NOMO-1 treated with dmso at 0.1 percent for 144 hours (cell line): ENCODE data around the gene GUCA2A.

Source experiments
- DNase-seq: peaks from one replicate; lab custom pipeline; 2025; ENCODE audit not compliant: unreplicated experiment; lab: John Stamatoyannopoulos, UW

The GUCA2A gene

DNA sequence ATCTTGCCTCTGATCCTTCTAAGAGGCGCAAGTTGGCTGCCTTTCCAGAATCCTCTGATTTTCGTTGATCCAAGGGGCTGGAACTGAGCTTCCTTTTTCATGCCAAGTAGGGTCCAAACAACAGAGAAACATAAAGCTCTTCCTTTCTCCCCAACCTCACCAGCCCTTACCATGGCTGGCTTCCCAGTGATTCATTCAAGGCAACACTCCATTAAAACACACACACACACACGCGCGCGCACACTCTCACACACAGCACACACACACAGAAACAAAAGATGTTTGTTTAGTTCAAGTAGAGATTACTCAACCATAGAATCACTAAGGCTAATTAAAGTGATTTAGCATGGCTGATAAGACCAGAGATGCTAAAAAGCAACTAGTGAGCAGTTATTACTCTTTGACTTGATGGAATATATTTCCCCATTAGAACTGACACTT is 13.0 kb upstream of the GUCA2A start:
- DNase-seq = no peak

DNA sequence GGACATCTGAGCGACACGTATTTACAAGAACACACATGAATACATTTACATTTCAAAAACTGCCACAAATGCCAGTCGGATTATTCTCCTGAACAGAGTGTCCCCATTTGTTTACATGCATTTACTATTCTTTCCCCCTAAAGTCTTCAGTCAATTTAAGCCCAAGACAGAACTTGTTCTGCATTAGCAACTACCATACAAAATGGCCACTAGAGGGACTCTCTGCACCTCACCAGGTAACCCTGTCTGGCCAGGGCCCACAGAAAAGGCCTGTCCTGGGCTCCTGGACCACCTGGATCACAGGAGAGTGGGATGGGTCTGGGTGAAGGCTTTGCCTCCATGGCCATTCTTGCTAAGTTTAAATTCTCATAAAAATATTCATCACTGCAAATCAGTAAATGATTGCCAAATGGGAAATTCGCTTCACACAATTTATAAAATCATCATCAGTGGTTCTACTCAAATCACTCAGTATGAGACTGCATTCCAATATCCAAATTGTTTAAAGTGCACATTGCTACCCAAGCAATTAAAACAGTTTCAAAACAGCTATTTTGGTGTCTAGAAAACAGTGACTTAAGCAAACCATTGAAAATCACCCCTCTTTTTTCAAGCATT is 12.5 kb upstream of the GUCA2A start:
- DNase-seq = no peak

DNA sequence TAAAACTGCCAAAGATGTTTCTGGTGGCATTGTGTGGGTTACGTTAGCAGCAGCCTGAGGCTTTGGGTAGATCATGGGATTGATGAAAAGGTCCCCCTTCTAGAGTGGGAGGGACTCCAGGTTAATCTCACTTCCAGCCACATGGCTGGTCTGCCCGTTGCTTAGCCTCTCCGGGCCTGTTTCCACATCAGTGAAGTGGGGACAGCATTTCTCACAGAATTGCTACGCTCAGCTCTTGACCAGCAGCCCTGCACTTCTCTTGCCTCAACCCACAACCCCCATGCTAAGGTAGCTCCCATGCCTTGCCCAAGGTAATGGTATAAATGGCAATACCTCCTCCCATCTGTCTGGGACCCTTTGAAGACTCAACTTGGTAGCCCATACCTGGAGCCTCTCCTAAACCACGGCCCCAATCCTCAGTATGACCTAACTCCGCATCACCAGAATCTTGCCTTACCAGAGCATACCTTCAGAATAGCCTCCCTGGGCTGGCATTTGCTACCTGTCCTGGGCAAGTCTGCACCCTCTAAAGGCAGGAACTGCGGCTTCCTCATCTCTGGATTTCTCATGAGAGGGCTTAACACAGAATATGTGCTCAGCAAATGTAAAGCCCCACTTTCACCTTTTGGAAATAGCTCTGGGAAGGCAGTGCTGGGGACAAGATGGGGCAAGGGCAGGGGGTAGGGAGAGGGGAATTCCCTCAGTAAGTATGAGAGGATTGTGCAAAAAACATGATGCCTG is 10.9 kb upstream of the GUCA2A start:
- no peak for DNase-seq

DNA sequence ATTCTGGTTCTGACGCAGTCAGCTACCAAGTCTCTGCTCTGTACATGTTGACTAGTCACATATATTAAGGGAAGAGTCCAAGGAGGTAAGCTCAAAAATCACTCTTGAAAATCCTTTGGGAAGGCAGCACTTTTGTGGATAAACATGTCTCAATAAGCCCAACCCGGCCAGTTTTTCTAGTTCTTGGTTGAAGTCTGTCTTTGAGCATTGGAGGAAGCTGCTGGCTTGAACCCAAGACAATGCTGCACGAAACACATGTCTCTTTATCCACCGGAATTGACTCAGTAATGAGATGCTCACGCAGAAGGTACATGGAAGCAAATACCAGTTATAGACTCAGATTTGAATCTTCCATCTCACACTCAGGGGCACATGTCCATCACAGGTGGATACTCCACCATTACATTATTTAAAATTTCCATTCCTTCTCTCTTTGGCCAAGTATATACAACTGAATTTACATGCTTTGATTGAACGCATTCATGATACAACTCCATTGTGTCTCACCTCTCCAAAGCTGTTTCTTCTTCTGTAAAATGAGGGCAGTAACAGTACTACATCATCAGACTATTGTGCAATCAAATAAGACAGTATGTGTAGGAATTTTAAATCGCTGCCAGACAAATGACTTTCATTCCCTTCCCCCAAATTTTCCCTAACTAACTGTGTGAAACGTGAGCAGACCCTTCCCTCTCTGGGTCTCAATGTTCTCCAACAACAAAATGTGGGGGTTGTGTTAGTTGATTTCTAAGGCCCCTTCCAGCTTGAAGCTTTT is 9.6 kb upstream of the GUCA2A start:
- DNase-seq = no peak

DNA sequence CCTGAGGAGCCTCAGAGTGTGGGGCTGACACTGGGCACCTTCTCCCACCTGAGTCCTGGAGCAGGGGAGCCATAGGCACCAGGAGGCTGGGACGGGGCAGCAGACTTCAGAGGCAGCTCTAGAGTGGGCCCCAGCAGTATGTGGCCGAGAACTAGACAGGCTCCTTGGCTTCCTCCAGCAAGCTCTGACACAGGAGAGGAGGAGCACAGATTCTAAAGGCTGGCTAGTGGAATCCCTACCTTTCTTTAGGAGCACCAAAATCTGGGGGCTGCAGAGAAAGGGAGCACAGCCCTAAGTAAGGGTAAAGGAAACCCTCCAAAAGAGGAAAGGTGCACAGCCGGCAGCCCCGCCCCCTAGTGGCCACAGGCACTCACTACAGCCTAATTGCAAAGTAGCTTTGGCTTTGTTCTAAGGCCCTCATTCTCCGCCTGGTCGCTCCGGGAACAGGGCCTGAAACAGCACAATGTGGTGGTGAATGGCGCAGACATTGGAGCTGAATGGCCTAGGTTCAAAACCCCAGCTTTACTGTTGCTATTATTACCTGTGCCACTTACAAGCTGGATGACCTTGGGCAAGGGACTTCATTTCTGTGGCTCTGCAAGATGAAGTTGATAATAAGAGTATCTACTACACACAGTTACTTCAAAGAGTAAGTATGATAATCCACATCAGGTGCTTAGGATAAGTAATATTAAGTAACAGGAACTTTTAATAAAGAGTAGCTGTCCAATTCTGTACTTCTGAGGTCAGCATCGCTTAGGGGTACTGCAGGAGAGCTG is 8.8 kb upstream of the GUCA2A start:
- DNase-seq = peak; percentile 33

DNA sequence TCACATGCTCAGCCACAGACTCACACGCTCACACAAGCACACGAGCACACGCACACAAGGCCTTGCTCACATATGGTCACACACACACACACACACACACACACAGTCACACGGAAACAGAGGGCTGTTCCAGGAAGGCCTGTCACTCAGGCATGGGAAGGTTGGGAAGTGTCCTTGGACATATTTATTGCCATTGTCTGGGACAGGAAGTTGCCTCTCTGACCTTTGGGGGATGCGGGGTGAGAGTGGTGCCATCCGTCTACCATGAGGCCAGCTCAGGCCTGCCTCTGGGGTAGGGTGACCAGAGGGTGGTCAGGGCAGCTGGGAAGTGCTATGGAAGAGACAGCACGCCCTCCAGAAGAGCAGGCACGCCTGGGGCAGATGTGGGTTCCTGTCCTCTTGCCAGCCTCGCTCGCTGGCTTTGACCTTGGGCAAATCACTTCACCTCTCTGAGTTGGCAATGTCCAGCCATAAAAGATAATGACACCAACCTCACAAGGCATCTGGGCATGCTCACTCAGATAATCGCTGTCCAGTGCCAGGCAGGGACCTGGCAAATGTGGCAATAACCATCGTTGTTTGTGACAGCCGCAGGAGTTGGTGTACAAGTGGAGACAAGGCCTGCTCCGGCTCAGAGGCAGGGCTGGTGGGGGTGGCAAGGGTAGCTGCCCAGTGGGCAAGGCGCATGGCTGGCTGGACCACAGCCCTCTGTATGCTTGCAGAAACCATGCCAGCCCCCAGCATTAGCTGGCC is 8.0 kb upstream of the GUCA2A start:
- DNase-seq = no peak

DNA sequence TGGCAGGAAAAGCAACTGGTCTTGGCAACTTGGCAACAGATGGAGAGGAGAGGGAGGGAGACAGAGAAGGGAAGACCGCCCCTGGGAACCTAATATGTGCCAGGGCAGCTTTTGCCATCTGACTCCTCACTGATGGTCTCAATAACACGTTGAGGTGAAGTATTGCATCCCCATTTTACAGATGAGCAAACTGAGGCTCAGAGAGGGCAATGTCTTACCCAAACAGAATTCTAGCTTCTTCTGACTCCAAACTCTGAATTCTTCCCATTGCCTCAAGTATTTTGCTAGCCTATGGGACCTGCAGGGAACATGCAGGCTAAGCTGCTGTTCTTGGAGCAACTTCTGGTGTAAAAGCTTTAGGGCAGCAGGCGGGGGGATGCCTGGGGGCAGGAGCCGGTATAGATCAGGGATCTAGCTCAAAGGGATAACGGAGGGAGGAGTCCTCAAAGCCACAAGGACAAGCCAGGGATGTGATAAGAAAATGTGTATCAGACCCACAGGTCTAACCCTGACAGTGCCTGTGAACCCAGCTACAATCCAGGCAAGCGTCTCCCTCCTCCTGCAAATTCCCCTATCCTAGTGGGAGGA is 7.2 kb upstream of the GUCA2A start:
- DNase-seq = no peak

DNA sequence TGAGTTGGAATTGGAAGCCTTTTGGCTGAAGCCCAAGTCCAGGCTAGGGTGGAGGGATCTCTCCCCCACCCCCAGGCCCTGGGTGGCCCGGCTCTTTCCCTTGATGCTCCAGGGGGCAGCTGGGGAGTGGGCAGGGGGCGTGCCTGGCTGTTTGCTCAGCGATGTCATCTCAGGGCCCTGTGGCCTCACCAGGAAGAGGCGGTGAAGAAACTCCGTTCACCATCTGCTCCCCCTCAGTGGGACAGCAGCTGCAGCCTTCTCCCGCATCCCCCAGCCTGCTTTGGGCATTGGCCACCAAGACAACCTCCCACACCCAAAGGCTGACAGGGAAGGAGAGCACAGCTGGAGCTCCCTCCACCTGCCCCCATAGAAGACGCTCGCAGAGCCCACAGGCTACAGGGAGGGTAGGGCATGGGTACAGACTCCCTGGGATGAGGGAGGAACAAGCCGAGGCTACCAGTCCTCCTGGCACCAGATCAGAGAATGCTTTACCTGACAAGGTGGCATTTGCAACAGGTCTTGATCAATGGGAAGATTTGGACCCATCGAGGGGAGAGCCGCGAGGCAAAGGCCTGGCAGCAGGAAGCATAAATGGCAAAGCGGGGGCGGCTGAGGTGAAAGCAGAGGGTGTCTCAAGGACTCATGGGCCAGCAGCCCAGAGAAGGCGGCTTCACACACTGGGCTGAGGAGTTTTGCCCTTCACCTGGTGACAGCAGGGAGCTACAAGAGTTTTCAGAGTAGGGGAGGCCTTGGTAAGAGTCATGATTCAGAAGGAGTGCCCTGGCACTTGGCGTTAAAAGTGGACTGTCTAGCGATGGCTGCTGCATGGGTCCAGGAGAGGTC is 6.5 kb upstream of the GUCA2A start:
- DNase-seq = no peak

DNA sequence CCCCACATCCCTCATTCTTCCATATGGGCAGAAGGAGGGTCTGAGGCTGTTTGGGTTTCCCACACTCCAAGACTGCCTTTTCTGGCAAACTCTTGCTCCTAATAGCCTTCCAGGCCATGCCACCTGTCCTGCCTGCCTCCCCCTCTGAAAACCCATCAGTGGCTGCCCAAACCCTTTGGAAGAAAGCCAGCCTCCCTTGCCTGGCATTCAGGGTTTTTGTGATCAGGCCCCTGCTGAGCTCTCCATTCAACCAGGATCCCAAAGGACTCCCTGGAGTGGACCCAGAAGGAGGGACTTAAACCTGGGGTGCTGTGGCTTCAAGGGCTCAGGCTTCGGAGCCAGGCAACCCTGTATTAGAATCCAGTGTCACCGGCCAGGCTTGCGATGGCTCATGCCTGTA is 4.2 kb upstream of the GUCA2A start:
- no peak for DNase-seq

DNA sequence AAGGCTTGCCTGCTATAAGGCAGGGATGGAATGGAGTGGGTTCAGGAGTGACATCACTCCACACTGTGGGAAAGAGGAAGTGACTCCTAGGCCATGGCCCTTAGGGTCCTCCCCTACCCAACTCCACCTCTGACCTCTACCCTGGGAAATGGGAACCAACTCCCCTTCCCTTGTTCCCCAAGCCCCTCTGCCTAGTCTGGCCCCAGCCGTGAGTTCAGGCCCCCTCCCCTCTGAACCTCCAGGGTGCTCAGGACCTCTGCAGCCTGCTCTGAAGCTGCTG is 3.8 kb upstream of the GUCA2A start:
- no peak for DNase-seq

DNA sequence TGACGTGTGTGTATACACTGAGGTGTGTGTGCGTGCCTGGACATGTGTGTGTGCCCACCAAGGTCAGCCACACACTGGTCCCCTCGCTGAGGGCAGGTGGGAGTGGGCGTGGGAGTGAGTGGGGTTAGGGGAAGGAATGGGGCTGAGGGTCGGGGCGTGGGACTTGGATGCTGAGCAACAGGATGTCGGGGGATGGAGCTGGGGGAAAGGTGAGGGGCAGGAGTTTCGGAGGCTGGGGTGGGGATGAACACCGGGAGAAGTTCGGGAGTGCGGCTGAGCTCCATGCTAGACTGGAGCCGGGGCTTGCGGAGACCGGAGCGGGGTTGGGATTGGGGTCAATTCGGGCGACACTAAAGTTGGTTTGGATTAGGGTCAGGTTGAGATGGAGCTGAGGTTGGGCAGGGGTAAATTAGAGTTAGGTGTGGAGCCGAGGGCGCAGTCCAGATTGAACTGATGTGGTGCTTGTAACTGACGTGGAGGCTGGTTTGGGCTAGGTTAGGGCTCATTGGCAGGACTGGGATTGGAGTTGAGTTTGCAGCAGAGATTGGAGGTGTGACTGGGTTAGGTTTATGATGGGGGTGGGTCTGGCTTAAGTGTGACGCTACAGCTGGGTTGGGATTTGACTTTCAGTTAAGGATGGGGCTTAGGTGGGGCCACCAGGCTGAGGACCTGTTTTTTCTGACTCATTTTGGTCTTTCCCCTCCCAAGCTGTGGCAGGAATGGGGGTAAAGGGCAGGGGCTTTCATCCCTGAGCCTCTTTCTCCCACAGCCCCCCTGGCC is 3.3 kb upstream of the GUCA2A start:
- DNase-seq = no peak

DNA sequence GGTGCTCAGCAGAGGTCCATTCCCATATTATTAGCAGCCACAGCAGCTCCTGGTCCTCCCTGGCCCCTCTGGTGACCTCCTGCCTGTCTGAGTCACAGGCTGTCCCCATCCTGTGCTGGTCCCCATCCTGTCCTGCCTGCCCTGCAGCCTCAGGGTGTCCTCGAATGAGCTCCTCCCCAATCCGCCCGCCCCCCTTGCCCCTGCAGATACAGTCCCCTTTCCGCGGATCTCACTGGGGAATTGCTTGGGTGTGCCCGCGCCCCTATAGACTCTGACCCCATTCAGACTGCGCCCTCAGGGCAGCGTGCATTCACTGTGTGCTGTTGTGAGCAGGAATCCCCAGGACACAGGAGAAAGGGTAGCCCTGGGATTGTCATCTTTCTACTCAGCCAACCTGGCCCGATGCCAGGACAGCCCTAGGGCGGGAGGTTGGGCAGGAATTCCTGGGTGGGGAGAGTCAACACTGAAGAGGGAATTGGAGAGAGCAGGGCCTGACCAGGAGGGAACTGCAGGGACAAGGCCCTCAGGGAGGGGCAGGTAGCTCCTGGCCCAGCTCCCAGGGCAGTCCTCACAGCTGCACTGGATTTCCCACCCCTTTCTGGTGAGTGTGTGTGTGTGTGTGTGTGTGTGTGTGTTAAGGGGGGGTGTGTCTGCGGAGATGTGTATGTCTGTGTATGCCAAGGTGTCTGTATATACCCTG is 1.1 kb upstream of the GUCA2A start:
- no peak for DNase-seq

DNA sequence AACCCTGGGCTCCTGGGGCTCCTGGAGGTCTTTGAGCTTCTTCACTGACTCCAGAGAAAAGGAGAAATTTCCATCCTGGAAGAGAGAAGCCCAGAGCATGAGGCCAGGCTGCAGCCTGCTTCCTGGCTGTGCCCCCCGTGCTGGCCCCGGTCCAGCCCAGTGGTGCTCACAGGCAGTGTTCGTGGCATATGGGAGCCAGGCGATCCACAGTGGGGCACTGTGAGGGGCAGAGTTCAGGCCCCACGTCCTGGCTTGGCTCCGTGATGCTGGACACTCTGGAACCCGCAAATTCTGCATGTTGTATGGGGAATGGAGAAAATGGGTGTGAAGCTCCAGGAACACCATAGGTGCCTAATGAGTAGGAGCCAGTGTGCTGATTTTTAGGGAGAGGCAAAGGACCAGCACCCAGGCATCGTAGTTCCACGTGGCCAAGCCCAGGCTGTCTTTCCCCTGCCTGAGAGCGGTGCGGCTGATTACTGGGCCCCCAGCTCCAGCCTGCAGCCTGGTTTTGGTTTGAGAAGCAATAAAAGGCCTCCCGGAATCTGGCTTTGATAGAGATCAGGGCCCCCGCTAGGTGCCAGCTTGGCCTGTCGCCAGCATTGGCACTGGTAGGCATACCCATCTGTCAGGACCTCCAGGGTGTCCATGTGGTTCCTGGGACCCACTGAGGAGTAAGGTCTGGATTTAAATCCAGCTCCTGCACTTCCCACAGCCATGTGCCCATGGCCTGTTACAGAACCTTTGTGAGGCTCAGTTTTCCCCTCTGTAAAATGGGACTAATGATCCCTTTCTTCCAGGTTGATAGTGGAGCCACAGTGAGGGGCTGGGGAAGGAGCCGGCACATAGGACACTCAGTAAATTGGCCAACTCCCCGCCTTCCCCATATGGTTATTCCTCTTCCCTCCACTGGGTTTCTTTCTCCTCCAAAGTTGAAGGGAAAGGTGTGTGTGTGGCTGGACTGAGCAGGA is 725 bp downstream of the GUCA2A start:
- no peak for DNase-seq

DNA sequence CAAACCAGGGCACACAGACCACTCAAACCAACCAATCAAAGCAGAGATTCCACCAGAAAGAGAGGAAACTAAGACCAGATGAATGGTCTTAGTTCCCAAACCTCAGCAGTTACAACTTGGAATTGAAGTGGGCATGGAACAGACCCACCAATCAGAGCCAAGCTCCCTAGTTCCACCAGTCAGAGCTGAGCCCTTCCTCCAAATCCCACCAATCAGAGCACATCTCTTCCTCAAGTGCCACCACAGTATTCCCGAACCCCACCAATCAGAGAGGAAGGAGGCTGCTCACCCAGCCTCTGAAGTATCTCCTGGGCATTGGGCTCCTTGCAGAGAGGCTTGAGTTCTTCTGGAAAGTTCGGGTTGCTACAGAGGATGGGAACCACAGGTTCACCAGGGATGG is 1.4 kb downstream of the GUCA2A start:
- DNase-seq = no peak

DNA sequence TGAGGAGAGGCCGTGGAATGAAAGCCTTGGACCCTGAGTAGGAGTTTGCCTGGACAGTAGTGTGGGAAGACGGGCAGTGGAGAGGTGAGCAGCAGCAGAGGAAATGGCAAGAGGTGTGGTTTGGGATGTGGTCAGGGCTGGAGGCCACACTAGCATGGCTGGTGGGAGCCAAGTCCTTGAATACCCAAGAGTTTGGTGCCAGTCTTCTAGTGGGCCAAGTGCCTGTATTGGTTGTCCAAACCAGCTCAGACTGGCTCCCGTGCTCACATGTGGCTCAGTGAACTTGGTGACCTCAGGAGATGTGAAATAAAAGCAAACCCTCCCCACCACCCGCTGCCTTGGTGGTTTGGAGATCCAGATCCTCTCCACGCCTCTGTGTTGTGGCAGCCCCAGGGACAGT is 2.4 kb downstream of the GUCA2A start:
- no peak for DNase-seq

DNA sequence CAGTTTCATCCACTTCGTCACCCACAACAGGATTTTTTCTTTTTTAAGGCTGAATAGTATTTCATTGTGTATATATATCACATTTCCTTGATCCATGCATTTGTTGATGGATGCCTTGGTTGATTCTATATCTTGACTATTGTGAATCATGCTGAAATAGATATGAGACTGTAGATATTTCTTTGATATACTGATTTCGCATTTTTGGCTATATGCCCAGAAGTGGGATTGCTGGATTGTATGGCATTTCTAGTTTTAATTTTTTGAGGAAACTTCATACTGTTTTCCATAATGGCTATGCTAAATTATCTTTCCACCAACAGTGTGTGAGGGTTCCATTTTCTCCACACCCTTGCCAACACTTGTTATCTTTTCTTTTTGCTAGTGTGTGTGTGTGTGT is 6.4 kb downstream of the GUCA2A start:
- no peak for DNase-seq

DNA sequence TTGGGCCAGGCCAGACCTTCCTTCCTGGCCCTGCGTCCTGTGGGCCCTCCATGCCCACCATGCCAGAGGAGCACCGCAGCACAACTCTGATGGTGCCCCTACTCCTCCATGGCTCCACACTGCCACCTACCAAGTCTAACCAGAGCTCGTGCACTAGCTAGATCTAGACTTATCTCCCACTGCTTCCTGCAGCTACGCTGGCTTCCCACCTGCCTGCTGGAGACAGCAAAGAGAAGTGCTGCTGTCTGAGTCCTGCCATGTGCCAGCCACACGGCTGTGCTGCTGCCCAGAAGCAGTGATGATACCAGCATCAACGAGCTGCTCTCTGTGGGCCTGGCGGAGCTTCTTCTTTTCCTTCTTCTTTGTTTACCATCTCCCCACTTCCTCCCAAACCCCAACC is 6.9 kb downstream of the GUCA2A start:
- no peak for DNase-seq
